Middle frontal gyrus (tissue), 1 donor: ENCODE data around the gene GYG1.

Experiments
- DNase-seq: peaks from one replicate; pipeline ENCODE4 v3.0.0-alpha.2; 2015; ENCODE audit warnings: low spot score; ENCODE audit errors: extremely low spot score

Gene GYG1

GRCh38 chr3:148991219-148992026 lies at the start of gene GYG1:
Gene GYG1 (plus strand): TSS chr3:148991540. CDS start chr3:148991641, 101 bp downstream.
- DNase-seq, result peak; percentile 65

GRCh38 chr3:148943506-148944205 lies 47.7 kb upstream of the GYG1 start:
- DNase-seq, result peak; percentile 66

GRCh38 chr3:148945116-148945515 lies 46.2 kb upstream of the GYG1 start:
- DNase-seq, result no peak

- no peak for DNase-seq
Measured at GRCh38 chr3:148948913-148949657, 42.3 kb upstream of the GYG1 start.

GRCh38 chr3:148950806-148951205 lies 40.5 kb upstream of the GYG1 start:
- no peak for DNase-seq

GRCh38 chr3:148951599-148952361 lies 39.6 kb upstream of the GYG1 start:
- DNase-seq, result no peak

GRCh38 chr3:148953094-148953493 lies 38.2 kb upstream of the GYG1 start:
- no peak for DNase-seq

- DNase-seq, result no peak
Measured at GRCh38 chr3:148954981-148955380, 36.4 kb upstream of the GYG1 start.

GRCh38 chr3:148955544-148956346 lies 35.6 kb upstream of the GYG1 start:
- no peak for DNase-seq

GRCh38 chr3:148957586-148957985 lies 33.8 kb upstream of the GYG1 start:
- DNase-seq, result no peak

GRCh38 chr3:148958696-148959095 lies 32.6 kb upstream of the GYG1 start:
- no peak for DNase-seq

GRCh38 chr3:148962513-148962912 lies 28.8 kb upstream of the GYG1 start:
- DNase-seq, result no peak

GRCh38 chr3:148964809-148965208 lies 26.5 kb upstream of the GYG1 start:
- DNase-seq, result no peak

GRCh38 chr3:148968321-148968720 lies 23.0 kb upstream of the GYG1 start:
- DNase-seq, result no peak

GRCh38 chr3:148970271-148970670 lies 21.1 kb upstream of the GYG1 start:
- no peak for DNase-seq

- DNase-seq, result no peak
Measured at GRCh38 chr3:148971401-148972163, 19.8 kb upstream of the GYG1 start.

- DNase-seq, result no peak
Measured at GRCh38 chr3:148974726-148975125, 16.6 kb upstream of the GYG1 start.

- DNase-seq, result no peak
Measured at GRCh38 chr3:148975248-148975647, 16.1 kb upstream of the GYG1 start.

GRCh38 chr3:148975696-148976095 lies 15.6 kb upstream of the GYG1 start:
- DNase-seq, result no peak

- DNase-seq, result no peak
Measured at GRCh38 chr3:148981273-148981672, 10.1 kb upstream of the GYG1 start.
